Measurements from ENCODE around the gene PRSS33.

PRSS33 gene

GRCh38 chr16:2753733-2754020 lies 33.7 kb downstream of the PRSS33 start:
- no peak for TF ChIP-seq CTCF (IDR thresholded peaks at IDR 0.05; ENCODE audit: low read depth, low read length)
- DNase-seq (ENCODE audit: low read depth in 2 of 2) = peak in 1 of 2 donors; percentile 19
- H3K4me3 ChIP-seq (replicated peaks in 1 of 2; ENCODE audit: low read depth in 2 of 2, low read length in 2 of 2) = peak overlapping the region; percentile 61 to 92

- peak overlapping the region; percentile 61 to 92 for H3K4me3 ChIP-seq (replicated peaks in 1 of 2; ENCODE audit: low read depth in 2 of 2, low read length in 2 of 2)
- DNase-seq (ENCODE audit: low read depth in 2 of 2) = peak; percentile 80 to 86
- TF ChIP-seq CTCF (IDR thresholded peaks at IDR 0.05; ENCODE audit: low read depth, low read length) = no peak
Observed at GRCh38 chr16:2752850-2753732, 34.3 kb downstream of the PRSS33 start.

DNA sequence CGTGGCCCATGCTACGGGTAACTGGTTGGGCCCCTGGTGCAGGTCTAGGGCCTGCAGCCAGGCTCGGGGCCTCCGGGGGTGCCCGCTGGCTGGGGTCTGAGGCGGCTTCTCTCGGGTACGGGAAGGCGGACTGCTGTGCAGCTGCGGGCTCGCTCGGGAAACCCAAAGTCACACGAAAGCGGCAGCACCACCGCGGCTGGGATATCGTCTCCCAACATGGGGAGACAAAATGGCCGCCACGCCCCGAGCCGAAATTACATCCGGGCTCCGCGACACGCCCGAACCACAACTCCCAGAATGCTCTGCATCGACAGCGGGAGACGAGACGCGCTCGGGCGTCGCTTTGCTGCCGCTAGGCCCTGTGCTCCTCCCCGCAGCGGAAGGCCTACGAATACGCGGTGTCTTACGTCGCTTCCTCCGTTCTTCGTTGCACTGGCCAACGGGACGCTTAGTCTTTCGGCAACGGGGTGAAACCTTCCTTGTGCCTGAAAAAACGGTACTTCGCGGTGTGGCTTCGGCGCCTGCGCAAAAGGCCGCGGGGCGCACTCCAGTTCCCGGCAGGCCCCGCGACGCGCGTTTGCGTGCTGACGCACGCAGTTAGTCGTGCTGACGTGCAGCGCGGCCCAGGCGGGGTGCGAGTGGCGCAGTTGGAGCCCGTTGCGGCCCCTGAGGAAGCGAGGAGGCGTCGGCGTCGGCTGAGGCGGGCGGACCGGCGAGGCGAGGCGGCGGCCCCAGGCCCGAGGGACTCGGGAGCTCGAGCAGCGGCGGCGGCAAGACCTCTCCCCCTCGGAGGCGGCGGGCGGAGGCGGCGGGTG lies 35.1 kb downstream of the PRSS33 start, which contains the start of gene SRRM2:
TSS of gene SRRM2 (plus strand) at position 604 of the 815 bp plus-strand sequence. CDS start 3,727 bp downstream, outside the sequence.
- DNase-seq (ENCODE audit: low read depth in 2 of 2) = peak; percentile 97 to 98
- TF ChIP-seq CTCF (IDR thresholded peaks at IDR 0.05; ENCODE audit: low read depth, low read length) = no peak
- H3K4me3 ChIP-seq (replicated peaks in 1 of 2; ENCODE audit: low read depth in 2 of 2, low read length in 2 of 2) = peak within 1 kb of the TSS; percentile 61 to 92

DNA sequence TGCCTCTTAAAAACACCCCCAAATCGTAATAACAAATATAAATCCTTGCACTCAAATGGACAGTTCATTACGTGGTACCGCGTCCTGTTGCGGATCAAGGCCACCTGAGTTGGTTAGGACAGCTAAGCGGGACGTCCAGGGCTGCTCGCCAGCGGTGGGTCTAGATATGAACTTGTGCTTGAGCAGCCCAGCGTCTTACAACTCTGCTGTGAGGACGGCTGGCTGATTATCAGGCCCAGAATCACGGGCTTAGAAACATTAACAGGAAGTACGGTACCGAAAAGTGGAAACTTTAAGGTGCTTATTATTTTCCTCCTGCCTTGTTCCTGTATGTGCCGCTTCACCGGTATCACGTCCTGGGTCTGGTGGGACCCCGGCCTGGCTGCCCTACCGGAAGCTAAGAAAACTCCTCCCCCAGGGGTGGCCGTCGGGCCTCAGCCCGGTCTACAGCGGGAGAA lies 35.8 kb downstream of the PRSS33 start:
- DNase-seq (ENCODE audit: low read depth in 2 of 2) = no peak
- H3K4me3 ChIP-seq (replicated peaks in 1 of 2; ENCODE audit: low read depth in 2 of 2, low read length in 2 of 2) = peak overlapping the region; percentile 61
- TF ChIP-seq CTCF (IDR thresholded peaks at IDR 0.05; ENCODE audit: low read depth, low read length) = no peak

GRCh38 chr16:2749936-2750335 lies 37.4 kb downstream of the PRSS33 start:
- no peak for DNase-seq (ENCODE audit: low read depth in 2 of 2)
- no peak overlapping the region for H3K4me3 ChIP-seq (replicated peaks in 1 of 2; ENCODE audit: low read depth in 2 of 2, low read length in 2 of 2)
- TF ChIP-seq CTCF (IDR thresholded peaks at IDR 0.05; ENCODE audit: low read depth, low read length) = no peak

- TF ChIP-seq CTCF (IDR thresholded peaks at IDR 0.05; ENCODE audit: low read depth, low read length) = no peak
- no peak overlapping the region for H3K4me3 ChIP-seq (replicated peaks in 1 of 2; ENCODE audit: low read depth in 2 of 2, low read length in 2 of 2)
- no peak for DNase-seq (ENCODE audit: low read depth in 2 of 2)
Observed at GRCh38 chr16:2749476-2749875, 37.9 kb downstream of the PRSS33 start.
